HepG2 (cell line): ENCODE measurements around the gene PPFIA3. TPM values are rescaled to one million over a fixed set of nuclear protein-coding genes. Genes with fewer than 3 reads are reported as not detected.

Experiments
- CREBL2 ChIP-seq: sonication (generic); formaldehyde crosslinking; IDR thresholded peaks from 2 replicates; pipeline ENCODE4 v1.8.1; 2023; ENCODE audit warnings: missing genetic modification reagents, mild to moderate bottlenecking, borderline replicate concordance
- FOXP1 ChIP-seq, 2 experiments: fragments of 450-650 bp in 1 of 2; IDR thresholded peaks; 2 replicates each; pipeline ENCODE4 v1.6.1; 2017 to 2018; ENCODE audit warnings: antibody characterized with exemption in 1 of 2
- KLF13 ChIP-seq: sonication (generic); formaldehyde crosslinking; IDR thresholded peaks from 2 replicates; pipeline ENCODE4 v1.4.0; 2020; ENCODE audit warnings: mild to moderate bottlenecking, missing genetic modification reagents
- NR2F1 ChIP-seq, 2 experiments: fragments of 450-650 bp in 1 of 2; formaldehyde crosslinking in 1 of 2; IDR thresholded peaks; 2 replicates each; pipeline versions ENCODE4 v1.5.0 to v1.6.1; 2016 to 2020; ENCODE audit warnings: mild to moderate bottlenecking in 1 of 2, missing compliant biosample characterization in 1 of 2, missing genetic modification reagents in 1 of 2, moderate library complexity in 1 of 2
- PHF20 ChIP-seq: sonication (generic); formaldehyde crosslinking; IDR thresholded peaks from 2 replicates; pipeline ENCODE4 v1.5.0; 2020; ENCODE audit warnings: mild to moderate bottlenecking, missing genetic modification reagents
- SMAD3 ChIP-seq: sonication (generic); formaldehyde crosslinking; IDR thresholded peaks from 2 replicates; pipeline ENCODE4 v1.4.0; 2020; ENCODE audit warnings: missing genetic modification reagents
- ZNF136 ChIP-seq: sonication (generic); formaldehyde crosslinking; IDR thresholded peaks from 2 replicates; pipeline ENCODE4 v1.8.1; 2022; ENCODE audit warnings: low read depth, mild to moderate bottlenecking, moderate library complexity, missing genetic modification reagents
- ZNF281 ChIP-seq: sonication (generic); formaldehyde crosslinking; IDR thresholded peaks from 2 replicates; pipeline ENCODE4 v1.4.0; 2020; ENCODE audit warnings: missing genetic modification reagents, borderline replicate concordance
- ZNF407 ChIP-seq: sonication (generic); formaldehyde crosslinking; IDR thresholded peaks from one replicate; pipeline ENCODE4 v1.5.1; 2020; ENCODE audit warnings: mild to moderate bottlenecking, missing genetic modification reagents; ENCODE audit errors: not compliant biosample characterization
- ZNF44 ChIP-seq: sonication (generic); formaldehyde crosslinking; IDR thresholded peaks from 2 replicates; pipeline ENCODE4 v1.5.1; 2020; ENCODE audit warnings: mild to moderate bottlenecking, missing genetic modification reagents
- ZNF713 ChIP-seq: sonication (generic); formaldehyde crosslinking; IDR thresholded peaks from 2 replicates; pipeline ENCODE4 v1.4.0; 2020; ENCODE audit warnings: mild to moderate bottlenecking, missing genetic modification reagents
- ZSCAN29 ChIP-seq: sonication (generic); formaldehyde crosslinking; conservative IDR thresholded peaks from 2 replicates; pipeline ENCODE4 v1.4.0; 2020; ENCODE audit warnings: mild to moderate bottlenecking, missing genetic modification reagents
- polyA plus RNA-seq, 8 experiments: library from polyadenylated mRNA; depleted of rRNA in 3 of 8; stranded (reverse) in 7 of 8; unstranded in 1 of 8; fragments of >200 nt; fragmentation: Illumina TruSeq in 4 of 8; extraction: Trizol in 4 of 8; gene quantifications; 2 replicates each; pipeline versions ENCODE4 v1.2.1 to v1.2.3, GENCODE V29; 2011 to 2016; ENCODE audit warnings: low read depth in 4 of 8, missing spikeins in 1 of 8, mixed read lengths in 1 of 8; ENCODE audit not compliant: insufficient read depth in 1 of 8
- total RNA-seq, 5 experiments: library from RNA; depleted of rRNA; stranded (reverse); fragments of >200 nt; fragmentation: Illumina TruSeq; extraction: Trizol; gene quantifications; 2 replicates each; pipeline ENCODE4 v1.2.3, GENCODE V29; 2016; ENCODE audit warnings: low read depth in 1 of 5
- TF ChIP-seq, protein P1 (sequence below): sonication (generic); formaldehyde crosslinking; IDR thresholded peaks from 2 replicates; pipeline ENCODE4 v1.5.0; 2020; ENCODE audit warnings: mild to moderate bottlenecking, missing genetic modification reagents, moderate library complexity

The PPFIA3 gene
- total and polyA plus RNA-seq, 2 of the 13 experiments (the other 11 are each of a cell fraction or from before 2014, with no cell fraction given) = 6.7 to 8.6 TPM

DNA sequence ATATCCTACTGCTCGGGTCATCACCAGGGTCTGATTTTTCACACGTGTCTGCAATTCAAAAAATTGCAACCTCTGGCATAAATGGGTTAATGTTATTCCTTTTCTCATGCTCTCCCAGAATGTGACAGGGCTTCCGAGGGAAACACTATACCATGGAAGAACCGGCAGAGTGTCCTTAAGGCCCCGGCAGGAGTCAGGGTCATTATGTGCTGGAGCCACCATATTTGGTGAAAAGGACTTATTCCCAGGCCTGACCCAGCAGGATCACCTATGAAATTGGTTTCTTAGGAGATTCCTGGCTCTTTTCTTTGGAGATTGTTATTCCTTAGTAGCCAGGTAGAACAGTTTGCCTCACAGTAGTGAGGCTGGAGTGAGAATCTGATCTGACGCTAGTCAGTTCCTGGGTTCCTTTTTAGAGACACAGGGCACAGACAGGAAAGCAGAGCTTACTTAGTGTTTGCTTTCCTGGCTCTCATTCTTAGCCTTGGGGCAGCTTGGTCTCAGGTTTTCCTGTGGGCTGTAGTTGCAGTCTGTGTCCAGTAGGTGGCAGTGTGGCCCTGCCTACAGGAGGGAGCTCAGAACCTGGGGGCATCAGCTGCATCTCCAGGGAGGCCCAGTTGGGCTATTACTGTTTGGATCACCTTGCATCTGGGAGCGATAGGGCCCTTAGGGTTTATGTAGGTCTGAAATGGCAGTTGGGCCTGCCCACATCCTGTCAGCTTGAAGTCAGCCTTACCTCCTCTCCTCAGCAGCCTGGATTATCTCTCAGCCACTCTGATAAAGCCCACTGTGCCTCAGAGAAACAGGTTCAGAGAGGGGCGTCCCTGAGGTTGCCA, 21.7 kb upstream of the PPFIA3 start (continued):
- TF ChIP-seq ZSCAN29 (CRISPR knock-in tag) (no peak), ZNF136 (CRISPR knock-in tag) (no peak), SMAD3 (CRISPR knock-in tag) (0 out of 2 replicates have a peak, but pooled peaks have one; percentile 18), NR2F1 (CRISPR knock-in tag; IDR thresholded peaks at IDR 0.05) (no peak), KLF13 (no peak), ZNF407 (CRISPR knock-in tag) (no peak), ZNF281 (no peak), FOXP1 (IDR thresholded peaks at IDR 0.05) (no peak), FOXP1 (CRISPR knock-in tag; IDR thresholded peaks at IDR 0.05) (no peak), PHF20 (CRISPR knock-in tag) (no peak), ZNF713 (no peak), CREBL2 (CRISPR knock-in tag) (no peak), ZNF44 (CRISPR knock-in tag) (no peak)
- TF ChIP-seq, protein P1, sequence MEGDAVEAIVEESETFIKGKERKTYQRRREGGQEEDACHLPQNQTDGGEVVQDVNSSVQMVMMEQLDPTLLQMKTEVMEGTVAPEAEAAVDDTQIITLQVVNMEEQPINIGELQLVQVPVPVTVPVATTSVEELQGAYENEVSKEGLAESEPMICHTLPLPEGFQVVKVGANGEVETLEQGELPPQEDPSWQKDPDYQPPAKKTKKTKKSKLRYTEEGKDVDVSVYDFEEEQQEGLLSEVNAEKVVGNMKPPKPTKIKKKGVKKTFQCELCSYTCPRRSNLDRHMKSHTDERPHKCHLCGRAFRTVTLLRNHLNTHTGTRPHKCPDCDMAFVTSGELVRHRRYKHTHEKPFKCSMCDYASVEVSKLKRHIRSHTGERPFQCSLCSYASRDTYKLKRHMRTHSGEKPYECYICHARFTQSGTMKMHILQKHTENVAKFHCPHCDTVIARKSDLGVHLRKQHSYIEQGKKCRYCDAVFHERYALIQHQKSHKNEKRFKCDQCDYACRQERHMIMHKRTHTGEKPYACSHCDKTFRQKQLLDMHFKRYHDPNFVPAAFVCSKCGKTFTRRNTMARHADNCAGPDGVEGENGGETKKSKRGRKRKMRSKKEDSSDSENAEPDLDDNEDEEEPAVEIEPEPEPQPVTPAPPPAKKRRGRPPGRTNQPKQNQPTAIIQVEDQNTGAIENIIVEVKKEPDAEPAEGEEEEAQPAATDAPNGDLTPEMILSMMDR (CRISPR knock-in tag) = peak; percentile 97
